A204.1 (cell line): ENCODE measurements around the gene RBM27.
"Not testable (repeated sequence)": the region's sequence is repeated elsewhere in the genome, so short reads cannot be mapped to it uniquely, and the experiment has no call there.

Source experiments
- FAIRE-seq: peaks from 2 replicates; lab custom pipeline; 2012; peaks lifted over from hg19 to GRCh38; lab: Jason Lieb, UNC

The RBM27 gene

GRCh38 chr5:146203011-146203871 is at the start of gene RBM27:
TSS of gene RBM27 (plus strand) at chr5:146203605. CDS start at chr5:146203766, 161 bp downstream.
- FAIRE-seq = peak; percentile 95

DNA sequence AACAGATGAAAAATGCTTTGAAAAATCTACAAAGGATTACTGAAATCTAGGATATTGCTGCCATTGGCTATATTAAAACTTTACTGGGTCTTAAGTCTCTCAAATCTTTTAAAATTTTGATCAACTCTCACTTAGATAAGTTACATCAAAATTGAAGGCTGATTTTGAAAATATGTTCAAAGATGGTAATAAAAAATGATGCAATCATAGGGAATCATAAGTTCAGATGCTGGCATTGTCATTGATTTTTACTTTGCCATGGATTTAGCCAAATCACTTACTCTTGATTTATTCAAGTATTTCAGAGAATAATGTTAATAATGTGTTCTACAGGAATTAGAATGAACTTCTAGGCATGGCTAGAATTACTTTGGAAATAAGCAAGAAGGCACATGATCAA is 45.1 kb upstream of the RBM27 start:
- FAIRE-seq = no peak

DNA sequence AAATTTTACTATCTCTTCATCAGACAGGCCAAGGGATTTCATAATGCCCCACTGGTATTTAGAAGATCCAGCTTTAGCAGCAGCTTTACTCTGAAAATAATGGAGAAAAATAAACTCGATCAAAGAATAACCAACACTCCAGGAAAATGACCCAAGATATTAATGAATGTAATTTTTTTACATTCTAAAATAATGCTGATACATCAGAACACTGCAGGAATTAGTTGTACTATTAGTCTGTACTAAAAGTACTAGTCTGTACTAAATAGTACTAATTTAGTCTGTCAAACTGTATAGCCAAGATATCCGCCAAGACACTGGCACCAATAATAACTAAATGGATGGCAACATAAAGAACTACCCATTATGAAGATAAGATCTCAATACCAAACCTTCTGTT is 39.0 kb upstream of the RBM27 start:
- FAIRE-seq = no peak

DNA sequence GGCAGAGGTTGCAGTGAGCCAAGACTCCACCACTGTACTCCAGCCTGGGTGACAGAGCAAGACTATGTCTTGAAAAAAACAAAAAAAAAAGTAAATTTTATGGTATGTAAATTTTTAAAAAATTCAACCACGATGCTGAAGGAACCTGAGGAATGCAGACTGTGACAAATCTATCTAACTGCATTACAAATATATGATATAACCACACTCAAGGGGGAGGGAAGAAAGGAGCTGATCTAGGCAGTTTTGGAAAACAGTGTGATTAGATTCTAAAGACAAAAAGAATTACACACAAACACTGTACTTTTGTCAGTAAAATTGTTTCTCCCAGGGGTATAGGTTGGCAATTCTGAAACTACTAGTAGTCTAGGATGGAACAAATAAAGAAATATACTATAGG is 37.9 kb upstream of the RBM27 start:
- no peak for FAIRE-seq

DNA sequence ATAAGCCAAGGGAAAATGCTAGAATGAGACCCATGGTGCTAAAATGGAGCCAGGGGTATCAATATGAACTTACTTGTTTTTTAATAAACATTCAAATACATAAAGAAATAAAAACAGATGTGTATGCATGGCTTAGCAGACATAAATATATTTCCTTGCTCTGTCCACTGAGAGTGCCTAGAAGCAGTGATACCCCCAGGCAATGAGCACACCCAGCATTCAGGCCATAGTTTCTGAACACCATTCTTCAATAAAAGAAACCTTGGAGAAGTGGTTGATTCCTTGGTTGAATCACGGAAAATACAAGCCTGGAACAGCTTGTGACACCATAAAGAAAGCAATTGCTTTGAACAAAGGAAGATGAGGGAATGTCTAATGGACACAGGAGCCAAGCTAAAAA is 37.5 kb upstream of the RBM27 start:
- no peak for FAIRE-seq

- FAIRE-seq = no peak
Observed at GRCh38 chr5:146169076-146169475, 34.3 kb upstream of the RBM27 start.

GRCh38 chr5:146173049-146173448 is 30.4 kb upstream of the RBM27 start:
- not testable (repeated sequence) for FAIRE-seq

DNA sequence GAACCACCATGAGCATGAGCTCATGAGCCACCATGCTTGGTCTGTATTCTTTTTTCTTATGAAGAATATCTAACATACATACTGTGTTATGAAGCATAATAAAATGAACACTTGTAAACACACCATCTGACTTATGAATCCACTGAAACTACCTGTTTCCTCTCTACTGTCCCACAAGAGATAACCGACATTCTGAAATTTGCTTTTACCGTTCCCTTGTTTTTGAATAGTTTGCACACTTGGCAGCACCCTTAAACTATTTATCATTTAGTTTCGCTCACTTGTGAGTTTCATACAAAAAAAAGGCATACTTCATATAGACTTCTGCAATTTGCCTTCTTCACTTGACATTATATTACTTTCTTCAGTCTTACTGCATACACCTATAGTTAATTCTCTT is 29.8 kb upstream of the RBM27 start:
- FAIRE-seq = no peak

DNA sequence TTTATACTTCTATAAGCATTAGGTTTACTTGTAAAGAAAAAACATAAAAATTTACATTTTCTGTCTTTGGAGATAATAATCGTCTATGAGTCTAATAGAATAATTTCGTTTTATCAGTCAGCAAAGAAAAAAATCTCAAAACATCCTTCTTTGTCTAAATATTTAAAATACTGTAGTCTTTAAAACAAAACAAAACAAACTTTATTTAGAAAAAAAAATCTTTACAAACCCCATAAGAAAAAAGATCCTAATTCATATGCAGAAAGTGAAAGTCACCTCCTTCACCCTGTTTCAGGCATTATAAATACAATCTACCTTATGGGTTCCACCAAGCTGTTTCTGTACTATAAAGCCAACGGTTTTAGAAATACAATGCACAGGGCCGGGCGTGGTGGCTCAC is 26.6 kb upstream of the RBM27 start:
- FAIRE-seq = no peak

GRCh38 chr5:146179696-146180095 is 23.7 kb upstream of the RBM27 start:
- no peak for FAIRE-seq

- not testable (repeated sequence) for FAIRE-seq
Observed at GRCh38 chr5:146183403-146183802, 20.0 kb upstream of the RBM27 start.

- no peak for FAIRE-seq
Observed at GRCh38 chr5:146185161-146185560, 18.2 kb upstream of the RBM27 start.

GRCh38 chr5:146188358-146188757 is 15.0 kb upstream of the RBM27 start:
- FAIRE-seq = no peak

- FAIRE-seq = no peak
Observed at GRCh38 chr5:146192571-146193043, 10.8 kb upstream of the RBM27 start.

GRCh38 chr5:146193285-146193684 is 10.1 kb upstream of the RBM27 start:
- FAIRE-seq = no peak

GRCh38 chr5:146194997-146195396 is 8.4 kb upstream of the RBM27 start:
- not testable (repeated sequence) for FAIRE-seq

- no peak for FAIRE-seq
Observed at GRCh38 chr5:146196459-146197048, 6.9 kb upstream of the RBM27 start.

DNA sequence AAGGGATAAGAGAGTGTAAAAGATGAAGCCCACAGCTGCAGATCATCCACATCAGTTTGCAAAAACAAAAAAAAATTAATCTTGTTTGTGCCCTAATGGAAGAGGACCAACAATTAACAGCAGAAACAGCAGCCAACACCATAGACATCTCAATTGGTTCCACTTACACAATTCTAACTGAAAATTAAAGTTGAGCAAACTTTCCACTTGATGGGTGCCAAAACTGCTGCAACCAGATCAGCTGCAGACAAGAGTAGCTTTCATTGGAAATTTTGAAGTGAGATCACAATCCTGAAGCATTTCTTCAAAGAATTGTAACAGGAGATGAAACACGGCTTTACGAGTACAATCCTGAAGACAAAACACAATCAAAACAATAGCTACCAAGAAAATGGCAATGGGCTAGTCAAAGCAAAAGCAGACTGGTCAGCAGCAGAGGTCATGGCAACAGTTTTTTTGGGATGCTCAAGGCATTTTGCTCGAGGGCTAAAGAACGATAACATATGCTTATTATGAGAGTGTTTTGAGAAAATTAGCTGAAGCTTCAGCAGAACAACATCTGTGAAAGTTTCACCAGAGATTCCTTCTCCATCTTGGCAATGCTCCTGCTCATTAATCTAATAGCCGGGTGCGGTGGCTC is 4.1 kb upstream of the RBM27 start:
- no peak for FAIRE-seq

- FAIRE-seq = not testable (repeated sequence)
Observed at GRCh38 chr5:146201795-146202194, 1.6 kb upstream of the RBM27 start.

- FAIRE-seq = no peak
Observed at GRCh38 chr5:146203872-146204192, 427 bp downstream of the RBM27 start.

- FAIRE-seq = no peak
Observed at GRCh38 chr5:146205499-146206202, 2.2 kb downstream of the RBM27 start.

GRCh38 chr5:146206257-146206656 is 2.9 kb downstream of the RBM27 start:
- FAIRE-seq = no peak
